Neuronal stem cell (in vitro differentiated cells): ENCODE measurements around the gene REL.

Experiments
- DNase-seq: peaks from one replicate; pipeline ENCODE4 v3.0.0-alpha.2; 2013; ENCODE audit warnings: low spot score
- H2AFZ ChIP-seq: one replicate; pipeline ENCODE4 v1.6.1; 2013; ENCODE audit warnings: mild to moderate bottlenecking, low read length, inconsistent platforms
- H2AK5ac ChIP-seq: 2 replicates; pipeline ENCODE4 v1.6.1; 2013; ENCODE audit warnings: low read depth, mild to moderate bottlenecking, inconsistent platforms, low read length, moderate library complexity, mixed read lengths
- H2BK120ac ChIP-seq: 2 replicates; pipeline ENCODE4 v1.6.1; 2013; ENCODE audit warnings: low read depth, mild to moderate bottlenecking, inconsistent platforms, low read length, moderate library complexity, mixed read lengths
- H2BK12ac ChIP-seq: one replicate; pipeline ENCODE4 v1.6.1; 2013; ENCODE audit warnings: low read length, inconsistent platforms
- H2BK15ac ChIP-seq: 2 replicates; pipeline ENCODE4 v1.6.1; 2013; ENCODE audit warnings: mild to moderate bottlenecking, low read length, inconsistent platforms, mixed read lengths
- H2BK5ac ChIP-seq: one replicate; pipeline ENCODE4 v1.6.1; 2013; ENCODE audit warnings: inconsistent platforms, mild to moderate bottlenecking, low read length, moderate library complexity
- H3K14ac ChIP-seq: one replicate; pipeline ENCODE4 v1.6.1; 2013; ENCODE audit warnings: low read length, inconsistent platforms
- H3K18ac ChIP-seq: 2 replicates; pipeline ENCODE4 v1.6.1; 2013; ENCODE audit warnings: low read length, inconsistent platforms
- H3K23ac ChIP-seq: 2 replicates; pipeline ENCODE4 v1.6.1; 2013; ENCODE audit warnings: low read depth, mild to moderate bottlenecking, mixed read lengths, low read length, inconsistent platforms; ENCODE audit not compliant: poor library complexity
- H3K27ac ChIP-seq: replicated peaks from 3 replicates; pipeline ENCODE4 v1.5.1; 2013; ENCODE audit warnings: low read length, inconsistent platforms
- H3K27me3 ChIP-seq, 3 experiments: 2 replicates each; pipeline ENCODE4 v1.6.1; 2013; ENCODE audit warnings: low read length in 3 of 3, mild to moderate bottlenecking in 2 of 3, inconsistent platforms in 1 of 3, low read depth in 1 of 3, mixed read lengths in 1 of 3, moderate library complexity in 1 of 3; ENCODE audit not compliant: control insufficient read depth in 3 of 3, insufficient read depth in 3 of 3
- H3K36me3 ChIP-seq, 2 donors: replicated peaks in 1 of 2; 2 replicates each; pipeline ENCODE4 v1.6.1; 2013; ENCODE audit warnings: low read length in 2 of 2; ENCODE audit not compliant: control insufficient read depth in 2 of 2, insufficient read depth in 2 of 2
- H3K4ac ChIP-seq: 2 replicates; pipeline ENCODE4 v1.6.1; 2013; ENCODE audit warnings: inconsistent platforms, mild to moderate bottlenecking, low read length, moderate library complexity
- H3K4me1 ChIP-seq, 2 donors: 1 replicate in 1 of 2; 2 replicates in 1 of 2; pipeline ENCODE4 v1.6.1; 2013; ENCODE audit warnings: low read length in 2 of 2, low read depth in 1 of 2; ENCODE audit not compliant: control insufficient read depth in 2 of 2, insufficient read depth in 1 of 2
- H3K4me2 ChIP-seq: one replicate; pipeline ENCODE4 v1.6.1; 2013; ENCODE audit warnings: mild to moderate bottlenecking, low read length, inconsistent platforms; ENCODE audit not compliant: insufficient read depth, poor library complexity, severe bottlenecking
- H3K4me3 ChIP-seq, 2 donors: 2 replicates each; pipeline ENCODE4 v1.5.1; 2013; ENCODE audit warnings: low read length in 2 of 2, mild to moderate bottlenecking in 2 of 2, inconsistent platforms in 1 of 2, moderate library complexity in 1 of 2
- H3K79me1 ChIP-seq: one replicate; pipeline ENCODE4 v1.6.1; 2013; ENCODE audit warnings: low read depth, mild to moderate bottlenecking, inconsistent platforms, low read length, moderate library complexity
- H3K9ac ChIP-seq: one replicate; pipeline ENCODE4 v1.6.1; 2013; ENCODE audit warnings: mild to moderate bottlenecking, low read depth, low read length, inconsistent platforms; ENCODE audit not compliant: poor library complexity
- H3K9me3 ChIP-seq, 2 donors: replicated peaks in 1 of 2; 2 replicates each; pipeline versions ENCODE3 to v1.6.1; 2013; ENCODE audit warnings: low read length in 2 of 2, mild to moderate bottlenecking in 2 of 2, inconsistent platforms in 1 of 2, low read depth in 1 of 2, mixed read lengths in 1 of 2, moderate library complexity in 1 of 2; ENCODE audit not compliant: control insufficient read depth in 2 of 2, insufficient read depth in 1 of 2
- H4K8ac ChIP-seq: one replicate; pipeline ENCODE4 v1.6.1; 2013; ENCODE audit warnings: low read depth, mild to moderate bottlenecking, inconsistent platforms, low read length, moderate library complexity
- H4K91ac ChIP-seq: one replicate; pipeline ENCODE4 v1.6.1; 2013; ENCODE audit warnings: low read length, low read depth, mild to moderate bottlenecking, inconsistent platforms; ENCODE audit not compliant: poor library complexity
- WGBS, 2 donors: extraction: QIAGEN DNeasy Blood & Tissue Kit; methylation state at CpG; one replicate each; pipeline ENCODE4 v1.1.7; 2013; ENCODE audit warnings: missing lambda C conversion rate in 2 of 2, mixed read lengths in 1 of 2; ENCODE audit not compliant: insufficient read length in 2 of 2, insufficient replicate concordance in 1 of 2; ENCODE audit errors: extremely low coverage in 2 of 2; 5-methylcytosine and 5-hydroxymethylcytosine counted together

The REL gene

GRCh38 chr2:60945341-60945740 is 64.0 kb downstream of the REL start:
- H3K9ac ChIP-seq = no peak overlapping the region
- H4K91ac ChIP-seq = no peak overlapping the region
- no peak overlapping the region for H2BK15ac ChIP-seq
- no peaks in the 10 kb centered on the region for H3K27me3 ChIP-seq
- no peak overlapping the region for H2AK5ac ChIP-seq
- H3K4me1 ChIP-seq = no peaks in the 10 kb centered on the region
- peaks cover 0 to 6% of the 10 kb centered on the region in 2 donors for H3K36me3 ChIP-seq
- H3K4me2 ChIP-seq = no peak overlapping the region
- WGBS, 2 donors = no CpG with 5 or more reads among the region's 2 CpGs
- no peak overlapping the region for H2BK5ac ChIP-seq
- DNase-seq = peak; percentile 3
- H3K4ac ChIP-seq = no peak overlapping the region
- no peak overlapping the region for H2AFZ ChIP-seq
- no peak overlapping the region for H3K27ac ChIP-seq
- H2BK12ac ChIP-seq = no peak overlapping the region
- H3K9me3 ChIP-seq = no peaks in the 10 kb centered on the region
- H3K4me3 ChIP-seq = no peak overlapping the region
- no peaks in the 10 kb centered on the region for H3K79me1 ChIP-seq
- H2BK120ac ChIP-seq = no peak overlapping the region
- no peak overlapping the region for H3K23ac ChIP-seq
- H4K8ac ChIP-seq = no peak overlapping the region
- H3K18ac ChIP-seq = no peak overlapping the region
- no peak overlapping the region for H3K14ac ChIP-seq

DNA sequence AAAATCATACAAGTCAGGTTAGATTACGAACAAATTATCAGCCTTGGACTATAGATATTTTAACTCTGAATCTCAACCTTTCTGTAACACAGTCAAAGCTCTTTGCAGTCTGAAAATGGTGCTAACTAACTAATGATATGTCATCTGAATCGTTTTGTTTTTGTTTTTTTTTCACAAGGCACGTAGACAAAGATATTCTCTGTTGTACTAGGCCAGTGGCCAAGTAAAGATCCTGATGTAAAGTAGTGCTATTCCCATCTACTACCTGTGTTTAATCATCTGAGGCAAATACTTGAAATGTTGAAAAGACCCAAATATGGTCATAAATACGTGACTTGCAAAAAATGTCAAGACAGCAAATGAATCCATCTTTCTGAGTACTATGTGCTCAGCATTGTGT is 65.7 kb downstream of the REL start:
- WGBS, 2 donors = no CpG with 5 or more reads among the region's 4 CpGs
- H2BK12ac ChIP-seq = no peak overlapping the region
- no peak overlapping the region for H3K4me3 ChIP-seq
- no peak overlapping the region for H4K8ac ChIP-seq
- H3K4me1 ChIP-seq = no peaks in the 10 kb centered on the region
- H2BK15ac ChIP-seq = no peak overlapping the region
- no peak overlapping the region for H3K14ac ChIP-seq
- H3K79me1 ChIP-seq = no peaks in the 10 kb centered on the region
- no peaks in the 10 kb centered on the region for H3K27me3 ChIP-seq
- no peak for DNase-seq
- no peak overlapping the region for H3K18ac ChIP-seq
- H3K23ac ChIP-seq = no peak overlapping the region
- no peak overlapping the region for H2BK120ac ChIP-seq
- H3K9me3 ChIP-seq = peaks cover 0 to 2% of the 10 kb centered on the region in 2 donors
- H3K36me3 ChIP-seq = peaks cover 0 to 6% of the 10 kb centered on the region in 2 donors
- H2AK5ac ChIP-seq = no peak overlapping the region
- no peak overlapping the region for H3K4me2 ChIP-seq
- no peak overlapping the region for H4K91ac ChIP-seq
- no peak overlapping the region for H2AFZ ChIP-seq
- no peak overlapping the region for H3K4ac ChIP-seq
- H2BK5ac ChIP-seq = no peak overlapping the region
- H3K27ac ChIP-seq = no peak overlapping the region
- no peak overlapping the region for H3K9ac ChIP-seq

DNA sequence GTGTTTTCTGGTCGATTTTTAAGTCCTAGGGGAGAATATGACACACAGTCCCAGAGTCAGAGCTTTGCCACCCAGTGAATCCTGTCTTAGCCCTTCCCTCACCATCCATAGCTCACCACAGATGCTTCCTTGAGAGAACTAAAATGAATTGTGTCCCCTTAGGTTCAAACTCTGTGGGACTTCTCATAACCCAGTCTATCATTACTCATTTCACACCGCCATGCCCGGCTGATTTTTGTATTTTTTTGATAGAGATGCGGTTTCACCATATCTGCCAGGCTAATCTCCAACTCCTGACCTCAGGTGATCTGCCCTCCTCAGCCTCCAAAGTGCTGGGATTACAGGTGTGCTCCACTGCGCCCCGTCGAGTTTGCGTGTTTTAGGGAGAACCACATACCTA is 66.8 kb downstream of the REL start:
- Histone ChIP-seq H2AFZ (no peak overlapping the region), H3K23ac (no peak overlapping the region), H3K14ac (no peak overlapping the region), H3K79me1 (no peaks in the 10 kb centered on the region), H3K4me3 (no peak overlapping the region), H3K4me2 (no peak overlapping the region), H3K36me3 (peaks cover 0 to 4% of the 10 kb centered on the region in 2 donors), H2BK120ac (no peak overlapping the region), H2BK15ac (no peak overlapping the region), H3K27me3 (no peaks in the 10 kb centered on the region), H2BK12ac (no peak overlapping the region), H3K27ac (no peak overlapping the region), H3K4me1 (no peaks in the 10 kb centered on the region), H3K9me3 (peaks cover 0 to 2% of the 10 kb centered on the region in 2 donors), H2BK5ac (no peak overlapping the region), H3K18ac (no peak overlapping the region), H3K9ac (no peak overlapping the region), H4K91ac (no peak overlapping the region), H2AK5ac (no peak overlapping the region), H3K4ac (no peak overlapping the region), H4K8ac (no peak overlapping the region)
- DNase-seq = no peak
- no CpG with 5 or more reads among the region's 8 CpGs for WGBS, 2 donors

DNA sequence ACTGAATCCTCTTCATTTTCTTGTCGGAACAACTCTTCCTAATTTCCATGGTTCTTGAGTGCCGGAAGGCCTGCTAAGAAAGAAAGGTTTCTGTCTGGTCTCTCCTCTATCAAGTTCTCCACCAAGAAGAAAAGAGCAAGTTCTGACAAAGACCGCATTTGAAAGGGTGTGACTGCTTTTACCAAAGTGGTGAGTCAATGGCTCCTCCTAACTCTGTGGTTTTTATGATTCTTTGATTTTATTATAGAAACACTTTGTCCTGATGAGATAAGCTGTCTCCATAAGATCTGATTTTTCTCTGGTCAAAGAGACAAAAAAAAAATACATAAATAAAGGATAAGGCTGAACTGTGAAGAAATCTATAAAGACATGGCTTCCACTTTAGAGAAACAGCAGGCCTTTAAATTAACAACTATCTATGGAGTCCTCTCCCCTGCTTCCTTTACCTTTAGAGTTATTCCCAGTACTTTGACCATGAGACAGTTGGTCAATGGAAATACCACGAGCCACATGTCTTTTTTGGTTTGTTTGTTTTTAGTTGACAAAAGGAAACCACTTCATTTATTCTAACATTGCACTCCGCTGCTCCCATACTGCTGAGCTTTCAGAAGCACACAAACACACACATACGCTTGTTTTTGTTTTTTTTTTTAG is 67.7 kb downstream of the REL start:
- Histone ChIP-seq H3K4me1 (no peaks in the 10 kb centered on the region), H2AFZ (no peak overlapping the region), H3K4ac (no peak overlapping the region), H3K27me3 (no peaks in the 10 kb centered on the region), H3K9ac (no peak overlapping the region), H2BK15ac (no peak overlapping the region), H2BK12ac (no peak overlapping the region), H4K91ac (no peak overlapping the region), H3K18ac (no peak overlapping the region), H3K23ac (no peak overlapping the region), H3K79me1 (no peaks in the 10 kb centered on the region), H2BK5ac (no peak overlapping the region), H3K9me3 (peaks cover 0 to 2% of the 10 kb centered on the region in 2 donors), H4K8ac (no peak overlapping the region), H3K27ac (no peak overlapping the region), H3K14ac (no peak overlapping the region), H3K4me2 (no peak overlapping the region), H2AK5ac (no peak overlapping the region), H3K4me3 (no peak overlapping the region), H2BK120ac (no peak overlapping the region), H3K36me3 (peaks cover 0 to 12% of the 10 kb centered on the region in 2 donors)
- DNase-seq = no peak
- no CpG with 5 or more reads among the region's 6 CpGs for WGBS, 2 donors
